AG04449 (cell line): ENCODE data around the gene SMYD3.

Experiments
- CTCF ChIA-PET: fragments of 350-600 bp; formaldehyde crosslinking; extraction: SDS; loops from one replicate; lab custom pipeline; 2021; ENCODE audit warnings: antibody characterized with exemption; lab: Yijun Ruan, JAX
- POLR2A ChIA-PET: fragments of 400-600, 350-600 bp; formaldehyde crosslinking; extraction: SDS; loops from one replicate; lab custom pipeline; 2020; ENCODE audit warnings: antibody characterized with exemption, inconsistent platforms; lab: Yijun Ruan, JAX
- DNase-seq: peaks from one replicate; pipeline ENCODE4 v3.0.0-alpha.2; 2010; ENCODE audit warnings: low read depth, low spot score
- H3K4me3 ChIP-seq: 2 replicates; pipeline ENCODE4 v1.5.1; 2011; ENCODE audit warnings: low read depth, mild to moderate bottlenecking, control low read depth, low read length
- TF ChIP-seq, protein P1 (sequence below): IDR thresholded peaks from one replicate; pipeline ENCODE4 v1.5.1; 2011; ENCODE audit warnings: mild to moderate bottlenecking, moderate library complexity, low read length, control low read depth, inconsistent platforms; ENCODE audit not compliant: insufficient read depth; ENCODE audit errors: missing control alignments

The SMYD3 gene

DNA sequence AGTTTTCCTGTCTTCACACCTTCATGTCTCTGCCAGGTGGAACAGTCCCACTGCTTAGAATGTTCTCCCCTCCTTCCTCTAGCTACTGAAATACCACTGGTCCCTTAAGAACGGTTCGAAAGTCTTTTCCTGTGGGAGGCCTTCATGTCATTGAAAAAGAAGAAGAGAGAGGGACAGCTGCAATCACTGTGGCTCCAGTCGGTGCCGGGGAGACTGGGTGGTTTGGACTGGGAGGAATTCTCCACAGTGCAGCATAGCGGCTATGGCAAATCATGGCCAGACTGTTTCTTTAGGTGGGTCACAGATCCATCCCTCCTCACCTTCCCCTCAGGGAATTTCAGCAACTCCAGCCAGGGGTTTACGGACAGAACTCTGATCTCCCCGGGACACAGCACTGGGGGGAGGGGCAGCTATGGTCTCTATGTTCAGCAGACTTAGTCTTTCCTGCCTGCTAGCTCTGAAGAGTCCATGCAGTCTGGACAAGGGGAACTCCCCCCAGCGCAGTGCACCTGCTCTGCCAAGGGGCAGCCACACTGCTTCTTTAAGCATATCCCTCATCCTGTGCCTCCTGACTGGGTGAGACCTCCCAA lies 567.2 kb downstream of the SMYD3 start:
- TF ChIP-seq, protein P1, sequence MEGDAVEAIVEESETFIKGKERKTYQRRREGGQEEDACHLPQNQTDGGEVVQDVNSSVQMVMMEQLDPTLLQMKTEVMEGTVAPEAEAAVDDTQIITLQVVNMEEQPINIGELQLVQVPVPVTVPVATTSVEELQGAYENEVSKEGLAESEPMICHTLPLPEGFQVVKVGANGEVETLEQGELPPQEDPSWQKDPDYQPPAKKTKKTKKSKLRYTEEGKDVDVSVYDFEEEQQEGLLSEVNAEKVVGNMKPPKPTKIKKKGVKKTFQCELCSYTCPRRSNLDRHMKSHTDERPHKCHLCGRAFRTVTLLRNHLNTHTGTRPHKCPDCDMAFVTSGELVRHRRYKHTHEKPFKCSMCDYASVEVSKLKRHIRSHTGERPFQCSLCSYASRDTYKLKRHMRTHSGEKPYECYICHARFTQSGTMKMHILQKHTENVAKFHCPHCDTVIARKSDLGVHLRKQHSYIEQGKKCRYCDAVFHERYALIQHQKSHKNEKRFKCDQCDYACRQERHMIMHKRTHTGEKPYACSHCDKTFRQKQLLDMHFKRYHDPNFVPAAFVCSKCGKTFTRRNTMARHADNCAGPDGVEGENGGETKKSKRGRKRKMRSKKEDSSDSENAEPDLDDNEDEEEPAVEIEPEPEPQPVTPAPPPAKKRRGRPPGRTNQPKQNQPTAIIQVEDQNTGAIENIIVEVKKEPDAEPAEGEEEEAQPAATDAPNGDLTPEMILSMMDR = no peak
- ChIA-PET POLR2A (no interaction called here), CTCF (no interaction called here)
- no peak overlapping the region for H3K4me3 ChIP-seq
- DNase-seq = no peak

- no peak for DNase-seq
- no peak overlapping the region for H3K4me3 ChIP-seq
- TF ChIP-seq, protein P1 = no peak
- CTCF ChIA-PET = no interaction called here
- POLR2A ChIA-PET = no interaction called here
Observed at GRCh38 chr1:245938046-245938435, 569.0 kb downstream of the SMYD3 start.

DNA sequence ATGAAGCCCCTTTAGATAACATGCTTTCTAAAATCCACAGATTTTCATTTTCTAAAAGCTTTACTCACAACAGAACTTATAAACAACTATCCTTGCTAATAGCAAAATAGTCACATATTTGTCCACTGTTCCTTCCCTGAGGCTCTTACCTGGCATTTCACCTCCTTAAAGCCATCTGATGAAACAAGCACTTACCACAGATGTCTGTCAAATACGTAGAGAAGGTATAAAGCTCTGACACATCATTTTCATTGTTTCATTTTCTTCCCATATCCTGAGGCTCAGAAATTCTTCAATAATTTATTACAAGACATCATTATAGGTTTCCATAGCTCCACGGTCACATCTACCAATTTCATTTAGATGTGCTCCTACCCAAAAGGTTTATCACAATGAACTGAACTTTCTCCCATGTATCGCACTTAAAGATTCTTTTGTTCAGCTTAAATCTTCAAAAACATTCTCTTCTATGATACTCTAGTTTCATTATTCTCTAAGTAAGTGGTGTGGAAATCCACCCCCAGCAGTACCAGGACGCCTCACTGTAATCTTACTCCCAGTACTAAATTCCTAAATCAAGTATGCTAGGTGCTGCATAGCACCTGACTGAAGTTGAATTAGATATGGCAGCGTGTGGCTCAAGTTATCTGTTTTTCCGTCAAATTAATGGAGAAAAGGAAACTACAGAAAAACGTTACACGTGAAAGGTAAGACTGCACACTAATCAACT lies 569.6 kb downstream of the SMYD3 start:
- ChIA-PET CTCF (interaction anchor here (0.9 to 1.2 kb wide), 2 partner anchors 9 to 60 kb away, joined by 3 read pairs; no protein-coding TSS in a partner anchor), POLR2A (no interaction called here)
- TF ChIP-seq, protein P1 = no peak
- no peak overlapping the region for H3K4me3 ChIP-seq
- no peak for DNase-seq

GRCh38 chr1:245934409-245934808 lies 572.7 kb downstream of the SMYD3 start:
- DNase-seq = no peak
- no peak overlapping the region for H3K4me3 ChIP-seq
- TF ChIP-seq, protein P1 = no peak
- CTCF ChIA-PET = no interaction called here
- POLR2A ChIA-PET = no interaction called here

DNA sequence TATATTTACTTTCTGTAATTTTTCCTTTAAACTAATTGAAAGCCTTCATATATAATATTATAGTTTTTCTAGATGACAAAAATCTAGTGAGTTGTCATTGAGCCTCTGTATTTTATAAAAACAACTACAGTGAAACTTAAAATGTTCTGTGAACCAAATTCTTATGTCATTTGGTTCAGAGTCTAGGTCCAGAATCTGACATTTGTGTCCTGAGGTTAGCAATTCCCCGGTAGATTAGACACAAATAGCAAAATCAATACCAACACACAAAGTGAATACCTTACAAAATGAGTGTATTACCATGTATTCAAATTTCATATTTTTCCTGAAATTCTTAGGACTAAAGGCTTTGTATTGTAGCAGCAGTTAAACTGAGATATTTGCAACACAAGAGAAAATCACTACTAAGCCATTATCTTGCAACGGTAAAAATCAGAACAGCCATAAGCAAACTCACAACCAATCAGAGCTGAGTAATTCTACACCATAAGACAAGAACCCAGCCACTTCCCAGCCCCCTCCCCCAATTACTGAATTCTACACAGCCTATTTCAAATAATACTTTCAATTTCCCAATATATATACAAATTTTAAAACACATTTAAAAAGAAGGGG lies 573.5 kb downstream of the SMYD3 start:
- DNase-seq = no peak
- no peak overlapping the region for H3K4me3 ChIP-seq
- TF ChIP-seq, protein P1 = no peak
- CTCF ChIA-PET = no interaction called here
- POLR2A ChIA-PET = no interaction called here

DNA sequence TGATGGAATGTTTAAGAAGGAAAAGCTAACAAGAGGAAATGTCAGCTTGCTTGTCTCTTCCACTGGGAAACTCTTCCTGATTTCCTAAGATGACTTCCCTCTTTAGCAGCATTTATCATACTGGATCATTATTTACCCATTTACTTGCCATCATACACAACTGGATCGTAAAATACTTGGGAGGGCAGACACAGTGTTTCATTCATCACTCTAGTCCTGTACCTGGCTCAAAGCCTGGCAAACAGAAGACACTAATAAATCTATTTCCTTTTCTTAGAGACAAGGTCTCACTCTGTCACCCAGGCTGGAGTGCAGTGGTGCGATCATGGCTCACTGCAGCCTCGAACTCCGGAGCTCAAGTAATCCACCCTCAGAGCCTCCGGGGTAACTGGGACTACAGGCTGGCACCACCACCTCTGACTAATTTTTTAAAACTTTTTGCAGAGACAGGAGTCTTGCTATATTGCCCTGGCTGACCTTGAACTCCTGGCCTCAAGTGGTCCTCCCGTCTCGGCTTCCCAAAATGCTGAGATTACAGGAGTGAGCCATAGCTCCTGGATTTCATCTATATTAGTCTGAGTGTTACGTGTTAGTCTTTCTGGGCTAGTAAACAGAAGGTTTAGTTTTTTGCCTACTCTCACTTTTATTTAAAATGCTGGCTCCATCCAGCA lies 574.6 kb downstream of the SMYD3 start:
- no peak for DNase-seq
- TF ChIP-seq, protein P1 = no peak
- ChIA-PET CTCF (no interaction called here), POLR2A (no interaction called here)
- no peak overlapping the region for H3K4me3 ChIP-seq
